BLaER1 (cell line): ENCODE measurements around the gene TLR3.

Source experiments
- H3K27ac ChIP-seq: shearing (Covaris generic); formaldehyde crosslinking; 2 replicates; pipeline ENCODE4 v1.8.1; 2022
- H3K27me3 ChIP-seq: shearing (Covaris generic); formaldehyde crosslinking; 2 replicates; pipeline ENCODE4 v1.8.1; 2022
- H3K36me3 ChIP-seq: shearing (Covaris generic); formaldehyde crosslinking; 2 replicates; pipeline ENCODE4 v1.8.1; 2022
- H3K4me1 ChIP-seq: shearing (Covaris generic); formaldehyde crosslinking; 2 replicates; pipeline ENCODE4 v1.8.1; 2022
- H3K4me2 ChIP-seq: shearing (Covaris generic); formaldehyde crosslinking; 2 replicates; pipeline ENCODE4 v1.8.1; 2022
- H3K4me3 ChIP-seq: shearing (Covaris generic); formaldehyde crosslinking; 2 replicates; pipeline ENCODE4 v1.8.1; 2022
- H3K9ac ChIP-seq: shearing (Covaris generic); formaldehyde crosslinking; 2 replicates; pipeline ENCODE4 v1.8.1; 2022
- H3K9me3 ChIP-seq: shearing (Covaris generic); formaldehyde crosslinking; 2 replicates; pipeline ENCODE4 v1.8.1; 2022
- H4K20me1 ChIP-seq: shearing (Covaris generic); formaldehyde crosslinking; 2 replicates; pipeline ENCODE4 v1.8.1; 2022
- Cebpa-rat ChIP-seq: shearing (Covaris generic); IDR thresholded peaks from 2 replicates; pipeline ENCODE4 v1.8.1; 2022

TLR3 gene

DNA sequence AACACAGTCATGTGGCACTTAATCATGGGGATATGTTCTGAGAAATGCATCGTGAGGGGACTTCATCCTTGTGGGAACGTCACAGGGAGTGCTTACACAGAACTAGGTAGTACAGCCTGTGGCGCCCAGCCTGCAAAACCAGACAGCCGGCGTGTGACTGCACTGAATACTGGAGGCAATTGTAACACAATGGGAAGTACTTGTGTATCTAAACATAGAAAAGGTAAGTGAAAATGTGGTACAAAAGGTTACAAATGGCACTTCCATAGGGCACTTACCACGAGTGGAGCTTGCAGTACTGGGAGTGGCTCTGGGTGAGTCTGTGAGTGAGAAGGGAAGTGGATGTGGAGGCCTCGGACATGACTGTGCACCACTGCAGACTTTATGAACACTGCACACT, 5.2 kb downstream of the TLR3 start:
- no peaks in the 10 kb centered on the region for H3K9me3 ChIP-seq

DNA sequence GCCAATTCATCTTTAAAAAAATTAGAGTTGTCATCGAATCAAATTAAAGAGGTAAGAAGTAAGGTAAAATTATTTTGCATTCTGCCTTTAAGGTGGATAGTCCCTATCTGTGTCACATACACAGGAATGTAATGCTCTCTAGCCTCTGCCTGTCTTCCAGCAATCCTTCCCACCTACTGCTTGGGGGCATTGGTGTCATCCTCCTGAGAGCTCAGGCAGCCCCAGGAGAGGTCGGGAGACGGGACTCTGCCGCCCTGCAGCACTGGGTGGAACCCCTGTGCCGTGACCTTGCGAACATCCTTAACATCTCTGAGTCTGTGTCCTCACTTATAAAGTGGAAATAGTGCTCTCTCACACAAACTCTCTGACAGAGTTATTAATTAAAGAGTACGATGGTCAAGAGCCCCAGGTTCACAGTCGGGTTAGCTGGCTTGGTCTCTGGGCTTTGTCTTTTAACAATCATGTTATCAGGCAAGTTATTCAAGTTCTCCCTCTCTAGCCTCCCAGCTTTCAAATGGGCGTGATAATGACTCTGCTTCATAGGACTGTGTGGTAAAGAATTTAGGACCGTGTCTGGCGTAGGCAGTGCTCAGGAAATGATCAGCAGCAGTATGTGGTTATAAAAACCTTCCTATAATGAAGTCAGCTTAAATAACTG, 10.2 kb downstream of the TLR3 start:
- Histone ChIP-seq H3K27me3 (peaks cover 7% of the 10 kb centered on the region; the same call in 1 of the 2 replicates), H3K9me3 (no peaks in the 10 kb centered on the region), H3K4me1 (no peaks in the 10 kb centered on the region), H3K4me2 (no peak overlapping the region), H3K4me3 (no peak overlapping the region), H3K9ac (no peak overlapping the region), H3K27ac (no peak overlapping the region), H3K36me3 (no peaks in the 10 kb centered on the region), H4K20me1 (no peaks in the 10 kb centered on the region)
- no peak for TF ChIP-seq Cebpa-rat

More for the DNA sequence above, 5.2 kb downstream of the TLR3 start:
- H4K20me1 ChIP-seq: no peaks in the 10 kb centered on the region
- TF ChIP-seq Cebpa-rat: no peak
- no peak overlapping the region for H3K4me3 ChIP-seq
- 0 out of 2 replicates have a peak, but pooled peaks cover 4% of the 10 kb centered on the region for H3K4me1 ChIP-seq
- peaks cover 3% of the 10 kb centered on the region; the same call in 1 of the 2 replicates for H3K27me3 ChIP-seq
- H3K36me3 ChIP-seq: no peaks in the 10 kb centered on the region
- H3K9ac ChIP-seq: no peak overlapping the region
- H3K27ac ChIP-seq: no peak overlapping the region
- no peak overlapping the region for H3K4me2 ChIP-seq

DNA sequence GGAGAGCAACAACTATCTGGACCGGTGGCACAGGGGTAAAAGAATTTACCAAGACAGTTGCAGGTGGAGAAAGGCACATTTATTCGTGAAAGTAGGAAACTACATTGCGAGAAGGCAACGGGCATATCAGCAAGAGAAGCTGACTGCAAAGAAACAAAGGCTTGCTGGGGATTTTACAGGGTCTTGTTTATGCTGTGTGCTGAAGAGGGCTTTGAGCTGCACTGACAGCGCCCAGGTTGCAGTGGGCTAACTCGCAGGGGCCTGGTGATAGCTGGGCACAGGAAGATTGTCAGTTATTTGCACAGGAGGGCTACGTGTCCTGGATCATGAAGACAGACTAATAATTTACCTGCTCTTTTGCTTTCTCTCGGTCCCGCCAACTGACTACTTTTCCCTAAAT, 10.7 kb downstream of the TLR3 start:
- Histone ChIP-seq H3K4me1 (no peaks in the 10 kb centered on the region), H3K36me3 (no peaks in the 10 kb centered on the region), H3K27ac (no peak overlapping the region), H3K4me3 (no peak overlapping the region), H3K4me2 (no peak overlapping the region), H3K9me3 (no peaks in the 10 kb centered on the region), H4K20me1 (no peaks in the 10 kb centered on the region), H3K9ac (no peak overlapping the region), H3K27me3 (peaks cover 7% of the 10 kb centered on the region; the same call in 1 of the 2 replicates)
- TF ChIP-seq Cebpa-rat: no peak

- H3K9ac ChIP-seq: no peak overlapping the region
- H3K9me3 ChIP-seq: no peaks in the 10 kb centered on the region
- H3K4me3 ChIP-seq: no peak overlapping the region
- H3K27ac ChIP-seq: no peak overlapping the region
- peaks cover 7% of the 10 kb centered on the region; the same call in 1 of the 2 replicates for H3K27me3 ChIP-seq
- no peak overlapping the region for H3K4me2 ChIP-seq
- H3K36me3 ChIP-seq: no peaks in the 10 kb centered on the region
- H4K20me1 ChIP-seq: no peaks in the 10 kb centered on the region
- no peak for TF ChIP-seq Cebpa-rat
- H3K4me1 ChIP-seq: no peaks in the 10 kb centered on the region
These were observed 12.3 kb downstream of the TLR3 start for GRCh38 chr4:186081202-186081807.

DNA sequence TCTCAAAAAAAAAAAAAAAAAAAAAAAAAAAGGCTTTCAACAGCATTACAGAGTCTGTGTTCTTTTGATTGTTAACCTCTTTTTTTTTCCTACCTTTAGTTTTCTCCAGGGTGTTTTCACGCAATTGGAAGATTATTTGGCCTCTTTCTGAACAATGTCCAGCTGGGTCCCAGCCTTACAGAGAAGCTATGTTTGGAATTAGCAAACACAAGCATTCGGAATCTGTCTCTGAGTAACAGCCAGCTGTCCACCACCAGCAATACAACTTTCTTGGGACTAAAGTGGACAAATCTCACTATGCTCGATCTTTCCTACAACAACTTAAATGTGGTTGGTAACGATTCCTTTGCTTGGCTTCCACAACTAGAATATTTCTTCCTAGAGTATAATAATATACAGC, 13.3 kb downstream of the TLR3 start:
- no peak for TF ChIP-seq Cebpa-rat
- no peaks in the 10 kb centered on the region for H3K36me3 ChIP-seq
- H3K9ac ChIP-seq: no peak overlapping the region
- H3K27me3 ChIP-seq: peaks cover 7% of the 10 kb centered on the region; the same call in 1 of the 2 replicates
- H3K27ac ChIP-seq: no peak overlapping the region
- H4K20me1 ChIP-seq: no peaks in the 10 kb centered on the region
- H3K4me3 ChIP-seq: no peak overlapping the region
- H3K4me2 ChIP-seq: no peak overlapping the region
- H3K9me3 ChIP-seq: no peaks in the 10 kb centered on the region
- no peaks in the 10 kb centered on the region for H3K4me1 ChIP-seq

GRCh38 chr4:186088523-186088922, 19.6 kb downstream of the TLR3 start:
- Histone ChIP-seq H3K4me1 (no peaks in the 10 kb centered on the region), H3K9me3 (peaks cover 9% of the 10 kb centered on the region), H3K27me3 (no peaks in the 10 kb centered on the region), H3K4me2 (no peak overlapping the region), H4K20me1 (no peaks in the 10 kb centered on the region), H3K4me3 (no peak overlapping the region), H3K27ac (no peak overlapping the region), H3K36me3 (no peaks in the 10 kb centered on the region), H3K9ac (no peak overlapping the region)
- no peak for TF ChIP-seq Cebpa-rat

DNA sequence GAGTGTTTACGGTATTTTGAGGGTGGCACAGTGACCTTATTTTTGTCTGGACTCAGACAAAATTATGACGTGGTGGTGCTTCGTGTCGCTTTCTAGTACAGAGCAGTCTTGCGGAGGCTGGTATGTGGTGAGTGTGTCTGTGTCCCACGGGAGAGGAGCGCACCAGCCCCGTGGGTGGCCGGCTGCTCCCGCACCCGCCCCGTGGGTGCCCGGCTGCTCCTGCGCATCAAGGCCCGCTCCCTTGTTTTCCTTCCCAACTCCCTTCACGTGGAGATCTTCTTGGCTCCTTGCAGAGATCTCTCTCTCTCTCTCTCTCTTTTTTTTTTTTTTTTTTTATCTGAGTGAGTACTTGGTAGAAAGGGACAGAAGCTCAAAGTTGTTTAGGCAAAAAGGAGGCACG, 23.3 kb downstream of the TLR3 start:
- no peak overlapping the region for H3K9ac ChIP-seq
- H3K27me3 ChIP-seq: no peaks in the 10 kb centered on the region
- H3K4me1 ChIP-seq: no peaks in the 10 kb centered on the region
- TF ChIP-seq Cebpa-rat: no peak
- no peak overlapping the region for H3K4me2 ChIP-seq
- no peaks in the 10 kb centered on the region for H4K20me1 ChIP-seq
- H3K36me3 ChIP-seq: no peaks in the 10 kb centered on the region
- H3K27ac ChIP-seq: no peak overlapping the region
- peaks cover 9% of the 10 kb centered on the region for H3K9me3 ChIP-seq
- no peak overlapping the region for H3K4me3 ChIP-seq

- TF ChIP-seq Cebpa-rat: no peak
- Histone ChIP-seq H3K36me3 (no peaks in the 10 kb centered on the region), H3K9ac (no peak overlapping the region), H3K4me3 (no peak overlapping the region), H3K27me3 (no peaks in the 10 kb centered on the region), H3K9me3 (peaks cover 7% of the 10 kb centered on the region), H3K4me2 (no peak overlapping the region), H3K27ac (no peak overlapping the region), H4K20me1 (no peaks in the 10 kb centered on the region), H3K4me1 (no peaks in the 10 kb centered on the region)
These were observed 26.4 kb downstream of the TLR3 start for GRCh38 chr4:186095406-186095805.

DNA sequence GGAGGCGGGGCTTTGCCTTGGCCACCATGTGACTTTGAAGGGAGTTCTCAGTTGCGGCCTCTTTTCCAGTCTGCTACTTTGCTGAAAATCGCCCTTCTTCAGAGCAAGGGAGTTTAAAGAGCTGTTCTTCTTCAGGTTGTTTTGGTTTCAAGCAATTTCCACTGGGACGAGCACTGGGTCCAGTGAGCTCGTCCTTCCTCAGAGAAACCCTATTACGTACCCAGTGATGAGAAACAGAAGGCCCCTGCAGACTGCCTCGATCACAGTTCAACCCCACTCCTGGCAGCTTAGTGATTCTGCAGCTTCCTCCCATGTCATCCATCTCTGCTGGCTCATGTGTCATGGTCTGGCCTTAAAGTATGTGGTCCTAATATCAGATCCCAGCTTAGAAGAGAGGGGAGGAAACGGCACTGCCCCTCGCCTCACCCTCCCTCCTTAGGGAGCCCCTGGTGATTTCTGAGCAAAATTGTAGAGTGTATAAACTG, 27.8 kb downstream of the TLR3 start:
- no peak overlapping the region for H3K9ac ChIP-seq
- H3K4me3 ChIP-seq: no peak overlapping the region

DNA sequence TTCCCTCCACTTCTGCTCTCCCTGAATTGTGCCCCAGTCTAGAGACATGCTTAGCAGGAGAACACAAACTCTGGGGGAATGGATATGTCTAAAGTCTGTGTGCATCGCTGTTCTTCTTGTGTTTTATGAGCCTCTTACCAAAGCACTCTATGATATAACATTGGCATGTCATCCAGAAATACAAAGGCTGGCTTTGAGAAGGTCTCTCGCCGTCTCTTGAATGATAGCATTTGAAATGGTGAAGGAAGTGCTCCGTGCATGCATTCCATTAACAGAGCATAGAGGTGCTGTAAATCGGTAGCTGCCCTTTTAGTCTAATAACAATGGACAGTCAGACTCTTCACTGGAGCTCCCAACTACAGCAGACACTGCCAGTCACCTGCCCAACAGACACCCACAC, 28.4 kb downstream of the TLR3 start:
- no peak overlapping the region for H3K4me3 ChIP-seq
- H3K4me1 ChIP-seq: no peaks in the 10 kb centered on the region
- H3K27ac ChIP-seq: no peak overlapping the region
- H3K36me3 ChIP-seq: no peaks in the 10 kb centered on the region
- H3K9ac ChIP-seq: no peak overlapping the region
- H3K27me3 ChIP-seq: no peaks in the 10 kb centered on the region
- no peaks in the 10 kb centered on the region; the same call in 1 of the 2 replicates for H3K9me3 ChIP-seq
- no peak for TF ChIP-seq Cebpa-rat
- H3K4me2 ChIP-seq: no peak overlapping the region
- H4K20me1 ChIP-seq: no peaks in the 10 kb centered on the region

More for the DNA sequence above, 27.8 kb downstream of the TLR3 start:
- no peak overlapping the region for H3K27ac ChIP-seq
- no peaks in the 10 kb centered on the region; the same call in 1 of the 2 replicates for H3K9me3 ChIP-seq
- H3K4me1 ChIP-seq: no peaks in the 10 kb centered on the region
- no peak for TF ChIP-seq Cebpa-rat
- H3K27me3 ChIP-seq: no peaks in the 10 kb centered on the region
- H4K20me1 ChIP-seq: no peaks in the 10 kb centered on the region
- no peaks in the 10 kb centered on the region for H3K36me3 ChIP-seq
- H3K4me2 ChIP-seq: no peak overlapping the region
